ENCODE data around the gene C5AR2. TPM values are rescaled to one million over a fixed set of nuclear protein-coding genes. Genes with fewer than 3 reads are reported as not detected.

C5AR2 gene
- total RNA-seq, 1 donor from 2014 or later = not detected

- no peak overlapping the region for H3K4me3 Mint-ChIP-seq
- no peaks in the 10 kb centered on the region for H3K4me1 Mint-ChIP-seq
- no peak for DNase-seq (ENCODE audit: low spot score in 2 of 2, unreplicated experiment in 2 of 2)
- no peak for TF ChIP-seq CTCF (IDR thresholded peaks at IDR 0.05; ENCODE audit: unreplicated experiment)
- no peak overlapping the region for H3K27ac Mint-ChIP-seq
- H3K36me3 Mint-ChIP-seq = peaks cover 18% of the 10 kb centered on the region
- no peaks in the 10 kb centered on the region for H3K27me3 Mint-ChIP-seq (ENCODE audit: low read depth)
- H3K9me3 Mint-ChIP-seq = no peaks in the 10 kb centered on the region
Measured at GRCh38 chr19:47375694-47376588, 44.0 kb downstream of the C5AR2 start.

- no peak for TF ChIP-seq CTCF (IDR thresholded peaks at IDR 0.05; ENCODE audit: unreplicated experiment)
- no peaks in the 10 kb centered on the region for H3K9me3 Mint-ChIP-seq
- no peaks in the 10 kb centered on the region for H3K27me3 Mint-ChIP-seq (ENCODE audit: low read depth)
- no peak for DNase-seq (ENCODE audit: low spot score in 2 of 2, unreplicated experiment in 2 of 2)
- H3K4me1 Mint-ChIP-seq = no peaks in the 10 kb centered on the region
- peaks cover 23% of the 10 kb centered on the region for H3K36me3 Mint-ChIP-seq
- H3K27ac Mint-ChIP-seq = no peak overlapping the region
- H3K4me3 Mint-ChIP-seq = no peak overlapping the region
Measured at GRCh38 chr19:47376589-47377144, 44.7 kb downstream of the C5AR2 start.

- H3K27me3 Mint-ChIP-seq (ENCODE audit: low read depth) = no peaks in the 10 kb centered on the region
- H3K9me3 Mint-ChIP-seq = no peaks in the 10 kb centered on the region
- no peaks in the 10 kb centered on the region for H3K4me1 Mint-ChIP-seq
- DNase-seq (ENCODE audit: low spot score in 2 of 2, unreplicated experiment in 2 of 2) = no peak
- no peak overlapping the region for H3K4me3 Mint-ChIP-seq
- H3K36me3 Mint-ChIP-seq = peaks cover 22% of the 10 kb centered on the region
- no peak overlapping the region for H3K27ac Mint-ChIP-seq
- TF ChIP-seq CTCF (IDR thresholded peaks at IDR 0.05; ENCODE audit: unreplicated experiment) = no peak
Measured at GRCh38 chr19:47377208-47377701, 45.3 kb downstream of the C5AR2 start.

GRCh38 chr19:47377801-47378200, 45.8 kb downstream of the C5AR2 start:
- peaks cover 24% of the 10 kb centered on the region for H3K36me3 Mint-ChIP-seq
- H3K27ac Mint-ChIP-seq = no peak overlapping the region
- H3K4me1 Mint-ChIP-seq = no peaks in the 10 kb centered on the region
- TF ChIP-seq CTCF (IDR thresholded peaks at IDR 0.05; ENCODE audit: unreplicated experiment) = no peak
- no peak for DNase-seq (ENCODE audit: low spot score in 2 of 2, unreplicated experiment in 2 of 2)
- H3K4me3 Mint-ChIP-seq = no peak overlapping the region
- H3K27me3 Mint-ChIP-seq (ENCODE audit: low read depth) = no peaks in the 10 kb centered on the region
- no peaks in the 10 kb centered on the region for H3K9me3 Mint-ChIP-seq

- no peak for DNase-seq (ENCODE audit: low spot score in 2 of 2, unreplicated experiment in 2 of 2)
- no peak for TF ChIP-seq CTCF (IDR thresholded peaks at IDR 0.05; ENCODE audit: unreplicated experiment)
- Mint-ChIP-seq H3K4me3 (no peak overlapping the region), H3K4me1 (no peaks in the 10 kb centered on the region), H3K36me3 (peaks cover 24% of the 10 kb centered on the region), H3K27me3 (ENCODE audit: low read depth) (no peaks in the 10 kb centered on the region), H3K27ac (no peak overlapping the region), H3K9me3 (no peaks in the 10 kb centered on the region)
Measured at GRCh38 chr19:47378246-47378645, 46.3 kb downstream of the C5AR2 start.
